Vagina (tissue), 2 donors: ENCODE measurements around the gene NFIA.

Experiments
- POLR2A ChIP-seq, 2 donors: fragments of 450-650 bp; IDR thresholded peaks; one replicate each; pipeline ENCODE4 v1.6.1; 2017; ENCODE audit warnings: antibody characterized with exemption in 2 of 2, mild to moderate bottlenecking in 2 of 2, moderate library complexity in 2 of 2
- POLR2AphosphoS5 ChIP-seq, 2 donors: sonication (generic); formaldehyde crosslinking; IDR thresholded peaks; one replicate each; pipeline ENCODE4 v1.9.0; 2017; ENCODE audit warnings: antibody characterized with exemption in 2 of 2, mild to moderate bottlenecking in 2 of 2, low read depth in 1 of 2; ENCODE audit not compliant: insufficient read depth in 1 of 2
- TF ChIP-seq, protein P1 (sequence below), 3 experiments: fragments of 450-650 bp in 2 of 3; fragments of 200-600 bp in 1 of 3; sonication (generic) in 1 of 3; IDR thresholded peaks; one replicate each; pipeline ENCODE4 v1.5.1; 2017 to 2019; ENCODE audit warnings: antibody characterized with exemption in 3 of 3, mild to moderate bottlenecking in 2 of 3, moderate library complexity in 2 of 3

DNA sequence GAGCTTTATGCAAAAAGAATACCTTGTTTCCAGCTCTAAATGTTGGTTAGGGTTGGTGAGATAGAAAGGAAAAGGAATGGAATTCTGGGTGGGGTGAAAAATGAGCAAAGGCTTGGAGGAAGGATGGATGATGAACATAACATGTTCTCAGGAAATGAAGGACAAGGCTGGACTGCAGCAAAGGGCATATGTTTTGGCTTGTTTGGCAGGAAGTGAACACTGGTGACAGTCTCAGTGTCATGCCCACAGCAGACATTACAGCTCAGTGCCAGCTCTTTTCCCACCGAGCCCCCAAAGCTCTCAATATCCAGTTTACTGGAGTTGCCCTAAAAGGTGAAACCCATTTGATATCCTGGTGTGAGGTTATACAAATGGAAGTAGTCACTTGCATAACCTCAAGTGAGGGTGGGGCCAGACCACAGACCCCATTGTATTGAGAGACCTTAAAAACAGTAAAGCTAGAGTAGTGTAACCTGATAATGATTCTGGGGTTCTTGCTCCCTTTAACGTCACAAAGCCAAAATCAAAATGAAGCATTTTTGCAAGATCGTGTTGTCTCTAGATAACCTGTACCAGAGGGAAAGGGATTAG lies 270.6 kb downstream of the NFIA start:
- TF ChIP-seq, protein P1, sequence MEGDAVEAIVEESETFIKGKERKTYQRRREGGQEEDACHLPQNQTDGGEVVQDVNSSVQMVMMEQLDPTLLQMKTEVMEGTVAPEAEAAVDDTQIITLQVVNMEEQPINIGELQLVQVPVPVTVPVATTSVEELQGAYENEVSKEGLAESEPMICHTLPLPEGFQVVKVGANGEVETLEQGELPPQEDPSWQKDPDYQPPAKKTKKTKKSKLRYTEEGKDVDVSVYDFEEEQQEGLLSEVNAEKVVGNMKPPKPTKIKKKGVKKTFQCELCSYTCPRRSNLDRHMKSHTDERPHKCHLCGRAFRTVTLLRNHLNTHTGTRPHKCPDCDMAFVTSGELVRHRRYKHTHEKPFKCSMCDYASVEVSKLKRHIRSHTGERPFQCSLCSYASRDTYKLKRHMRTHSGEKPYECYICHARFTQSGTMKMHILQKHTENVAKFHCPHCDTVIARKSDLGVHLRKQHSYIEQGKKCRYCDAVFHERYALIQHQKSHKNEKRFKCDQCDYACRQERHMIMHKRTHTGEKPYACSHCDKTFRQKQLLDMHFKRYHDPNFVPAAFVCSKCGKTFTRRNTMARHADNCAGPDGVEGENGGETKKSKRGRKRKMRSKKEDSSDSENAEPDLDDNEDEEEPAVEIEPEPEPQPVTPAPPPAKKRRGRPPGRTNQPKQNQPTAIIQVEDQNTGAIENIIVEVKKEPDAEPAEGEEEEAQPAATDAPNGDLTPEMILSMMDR (IDR thresholded peaks at IDR 0.05) = no peak
- TF ChIP-seq POLR2A (IDR thresholded peaks at IDR 0.05) = no peak
- no peak for TF ChIP-seq POLR2AphosphoS5 (IDR thresholded peaks at IDR 0.05; ENCODE audit: insufficient read depth in 1 of 2, low read depth in 1 of 2)
